B cell (primary cell): ENCODE measurements around the gene HS2ST1.

ENCODE experiments used
- EZH2 ChIP-seq: IDR thresholded peaks from 2 replicates; pipeline ENCODE4 v1.6.1; 2012; ENCODE audit warnings: borderline replicate concordance, low read depth, mild to moderate bottlenecking, moderate library complexity, low read length; ENCODE audit not compliant: insufficient read depth, poor library complexity, severe bottlenecking
- TF ChIP-seq, protein P1 (sequence below): fragments of 200-600 bp; IDR thresholded peaks from one replicate; pipeline ENCODE4 v1.8.0; 2022; ENCODE audit warnings: antibody characterized with exemption, mild to moderate bottlenecking

DNA sequence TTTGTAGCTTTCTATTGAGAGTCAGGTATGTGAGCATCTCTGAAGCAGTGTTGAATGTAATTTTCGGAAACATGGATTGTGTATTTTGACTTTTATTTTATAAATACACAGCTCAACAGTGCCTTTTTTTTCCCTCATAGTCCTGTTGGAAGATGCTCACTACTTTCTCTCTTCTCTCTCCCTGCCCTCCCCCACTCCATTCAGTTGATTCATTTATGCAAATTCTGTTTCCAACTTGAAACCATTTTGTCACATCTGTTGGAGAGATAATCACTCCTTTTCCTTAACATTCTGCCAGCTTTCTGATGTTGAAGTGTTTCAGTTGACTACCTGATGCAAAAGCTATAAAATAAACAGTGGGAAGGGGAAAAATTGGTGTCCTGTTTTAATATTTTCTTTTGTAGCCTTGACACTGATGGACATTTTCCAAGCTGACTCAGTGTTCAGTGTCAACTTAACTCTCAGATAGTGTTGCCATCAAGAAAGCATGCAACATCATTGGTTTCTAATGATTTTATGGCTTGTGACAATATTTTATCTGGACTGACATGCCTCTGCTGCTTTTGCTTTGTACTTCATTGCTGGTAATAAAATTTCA is 194.5 kb downstream of the HS2ST1 start:
- TF ChIP-seq, protein P1, sequence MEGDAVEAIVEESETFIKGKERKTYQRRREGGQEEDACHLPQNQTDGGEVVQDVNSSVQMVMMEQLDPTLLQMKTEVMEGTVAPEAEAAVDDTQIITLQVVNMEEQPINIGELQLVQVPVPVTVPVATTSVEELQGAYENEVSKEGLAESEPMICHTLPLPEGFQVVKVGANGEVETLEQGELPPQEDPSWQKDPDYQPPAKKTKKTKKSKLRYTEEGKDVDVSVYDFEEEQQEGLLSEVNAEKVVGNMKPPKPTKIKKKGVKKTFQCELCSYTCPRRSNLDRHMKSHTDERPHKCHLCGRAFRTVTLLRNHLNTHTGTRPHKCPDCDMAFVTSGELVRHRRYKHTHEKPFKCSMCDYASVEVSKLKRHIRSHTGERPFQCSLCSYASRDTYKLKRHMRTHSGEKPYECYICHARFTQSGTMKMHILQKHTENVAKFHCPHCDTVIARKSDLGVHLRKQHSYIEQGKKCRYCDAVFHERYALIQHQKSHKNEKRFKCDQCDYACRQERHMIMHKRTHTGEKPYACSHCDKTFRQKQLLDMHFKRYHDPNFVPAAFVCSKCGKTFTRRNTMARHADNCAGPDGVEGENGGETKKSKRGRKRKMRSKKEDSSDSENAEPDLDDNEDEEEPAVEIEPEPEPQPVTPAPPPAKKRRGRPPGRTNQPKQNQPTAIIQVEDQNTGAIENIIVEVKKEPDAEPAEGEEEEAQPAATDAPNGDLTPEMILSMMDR, result no peak
- TF ChIP-seq EZH2, result no peak
